GM10266 (cell line): ENCODE results near the gene SMO.

Source experiments
- DNase-seq: peaks from one replicate; pipeline ENCODE4 v3.0.0; 2012; ENCODE audit errors: extremely low spot score
- TF ChIP-seq, protein P1 (sequence below): IDR thresholded peaks from 2 replicates; pipeline ENCODE4 v1.5.1; 2012; ENCODE audit warnings: mild to moderate bottlenecking, low read depth; ENCODE audit not compliant: control insufficient read depth, insufficient read depth; ENCODE audit errors: missing control alignments

Gene SMO

DNA sequence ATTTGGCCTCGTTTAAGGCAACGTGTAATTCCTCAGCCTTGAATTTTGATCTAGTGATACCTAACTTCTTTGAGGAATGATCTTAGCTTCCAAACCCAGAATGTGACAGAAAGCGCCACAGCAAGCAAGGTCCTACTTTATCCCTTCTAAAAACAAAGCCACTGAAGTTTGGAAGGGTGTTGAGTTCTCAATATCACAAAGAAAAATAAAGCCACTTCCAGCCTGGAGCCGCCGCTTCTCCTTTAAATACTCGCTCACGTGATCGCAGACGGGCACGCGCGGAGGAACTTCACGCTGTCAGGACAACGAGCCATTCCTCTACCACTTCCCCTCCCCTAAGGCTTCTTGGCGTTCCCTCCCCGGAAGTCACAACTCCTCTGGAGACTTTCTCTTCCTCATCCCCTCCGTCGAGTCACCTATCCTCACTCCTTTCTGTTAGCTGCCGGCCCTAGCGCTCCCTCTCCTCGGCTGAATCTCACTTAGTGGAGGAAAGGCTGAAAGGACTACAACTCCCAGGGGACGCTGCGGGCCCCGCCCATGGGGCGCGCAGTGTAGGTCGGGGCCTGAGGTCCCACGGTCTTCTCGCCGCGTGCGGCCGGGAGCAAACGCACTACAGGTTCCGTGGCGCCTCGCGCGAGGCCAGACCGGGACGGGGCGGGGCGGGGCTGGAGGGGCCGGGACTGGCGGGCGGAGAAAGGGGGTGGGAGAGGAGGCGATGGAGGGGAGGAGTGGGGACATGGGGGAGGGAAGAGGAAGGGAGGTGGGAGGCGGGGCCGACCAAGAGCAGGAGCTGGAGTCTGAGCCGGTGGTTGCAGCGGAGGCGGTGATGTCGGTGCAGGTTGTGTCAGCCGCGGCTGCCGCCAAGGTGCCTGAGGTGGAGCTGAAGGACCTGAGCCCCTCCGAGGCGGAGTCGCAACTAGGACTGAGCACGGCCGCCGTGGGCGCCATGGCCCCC is 36.1 kb downstream of the SMO start, which contains the start of gene AHCYL2:
TSS of gene AHCYL2 (plus strand) at position 780 of the 955 bp plus-strand sequence.
- TF ChIP-seq, protein P1, sequence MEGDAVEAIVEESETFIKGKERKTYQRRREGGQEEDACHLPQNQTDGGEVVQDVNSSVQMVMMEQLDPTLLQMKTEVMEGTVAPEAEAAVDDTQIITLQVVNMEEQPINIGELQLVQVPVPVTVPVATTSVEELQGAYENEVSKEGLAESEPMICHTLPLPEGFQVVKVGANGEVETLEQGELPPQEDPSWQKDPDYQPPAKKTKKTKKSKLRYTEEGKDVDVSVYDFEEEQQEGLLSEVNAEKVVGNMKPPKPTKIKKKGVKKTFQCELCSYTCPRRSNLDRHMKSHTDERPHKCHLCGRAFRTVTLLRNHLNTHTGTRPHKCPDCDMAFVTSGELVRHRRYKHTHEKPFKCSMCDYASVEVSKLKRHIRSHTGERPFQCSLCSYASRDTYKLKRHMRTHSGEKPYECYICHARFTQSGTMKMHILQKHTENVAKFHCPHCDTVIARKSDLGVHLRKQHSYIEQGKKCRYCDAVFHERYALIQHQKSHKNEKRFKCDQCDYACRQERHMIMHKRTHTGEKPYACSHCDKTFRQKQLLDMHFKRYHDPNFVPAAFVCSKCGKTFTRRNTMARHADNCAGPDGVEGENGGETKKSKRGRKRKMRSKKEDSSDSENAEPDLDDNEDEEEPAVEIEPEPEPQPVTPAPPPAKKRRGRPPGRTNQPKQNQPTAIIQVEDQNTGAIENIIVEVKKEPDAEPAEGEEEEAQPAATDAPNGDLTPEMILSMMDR, result no peak
- peak; percentile 94 for DNase-seq

DNA sequence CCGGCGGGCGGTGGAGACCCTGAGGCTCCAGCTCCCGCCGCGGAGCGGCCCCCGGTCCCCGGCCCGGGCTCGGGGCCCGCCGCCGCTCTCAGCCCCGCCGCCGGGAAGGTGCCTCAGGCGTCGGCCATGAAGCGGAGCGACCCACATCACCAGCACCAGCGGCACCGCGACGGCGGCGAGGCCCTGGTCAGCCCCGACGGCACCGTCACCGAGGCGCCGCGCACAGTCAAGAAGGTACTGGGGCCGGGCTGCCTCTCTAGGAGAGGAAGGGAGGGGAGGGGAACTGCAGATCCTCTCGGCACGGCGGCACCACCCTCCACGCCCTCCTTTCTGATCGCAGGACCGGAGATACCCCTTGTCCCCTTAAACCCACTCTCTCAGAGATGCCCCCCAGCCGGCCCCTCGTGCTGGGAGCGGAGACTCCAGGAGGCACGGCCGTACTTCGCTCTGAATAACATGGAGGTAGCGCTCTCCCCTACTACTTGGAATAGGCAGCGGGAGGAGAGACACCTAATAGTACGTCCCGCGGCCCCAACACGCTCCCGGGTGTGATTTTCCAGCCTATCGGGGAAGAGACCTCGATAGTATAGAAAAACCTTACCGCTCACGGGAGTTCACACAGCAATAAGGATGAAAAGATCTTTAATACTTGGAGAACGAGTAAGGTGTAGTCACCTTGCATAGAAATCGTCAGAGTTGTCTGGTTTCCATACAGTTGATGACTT is 36.9 kb downstream of the SMO start:
- peak; percentile 49 for DNase-seq
- TF ChIP-seq, protein P1, result no peak

DNA sequence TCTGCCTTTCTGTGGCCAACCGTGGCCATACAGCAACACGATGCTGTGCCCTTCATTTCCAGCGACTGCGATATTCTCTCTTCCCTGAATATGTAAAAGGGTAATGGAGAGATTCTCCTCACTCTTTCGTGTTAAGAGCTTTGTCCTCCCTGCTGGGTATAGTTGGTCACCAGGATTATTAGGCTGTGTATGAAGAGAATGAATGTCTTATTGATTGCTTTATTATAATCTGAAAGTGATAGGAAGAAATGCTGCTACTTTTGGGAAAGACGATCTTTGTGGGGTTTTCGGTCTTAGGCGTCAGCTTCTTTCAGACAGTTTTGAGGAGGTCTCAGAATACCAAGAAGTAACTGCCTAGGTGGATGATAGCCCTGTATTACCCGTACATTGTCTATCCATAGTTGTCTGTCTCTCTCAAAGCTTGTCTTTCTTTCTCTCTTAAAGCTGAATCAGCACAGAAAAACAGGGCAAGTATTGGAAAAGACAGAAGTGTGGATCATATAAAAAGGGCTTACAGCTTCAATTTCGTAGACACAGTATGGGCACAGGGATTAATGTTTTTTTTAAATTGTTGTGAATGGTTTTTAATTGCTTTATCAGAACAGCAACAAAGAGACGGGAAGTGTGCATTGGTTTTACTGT is 37.6 kb downstream of the SMO start:
- DNase-seq, result no peak
- TF ChIP-seq, protein P1, result no peak

DNA sequence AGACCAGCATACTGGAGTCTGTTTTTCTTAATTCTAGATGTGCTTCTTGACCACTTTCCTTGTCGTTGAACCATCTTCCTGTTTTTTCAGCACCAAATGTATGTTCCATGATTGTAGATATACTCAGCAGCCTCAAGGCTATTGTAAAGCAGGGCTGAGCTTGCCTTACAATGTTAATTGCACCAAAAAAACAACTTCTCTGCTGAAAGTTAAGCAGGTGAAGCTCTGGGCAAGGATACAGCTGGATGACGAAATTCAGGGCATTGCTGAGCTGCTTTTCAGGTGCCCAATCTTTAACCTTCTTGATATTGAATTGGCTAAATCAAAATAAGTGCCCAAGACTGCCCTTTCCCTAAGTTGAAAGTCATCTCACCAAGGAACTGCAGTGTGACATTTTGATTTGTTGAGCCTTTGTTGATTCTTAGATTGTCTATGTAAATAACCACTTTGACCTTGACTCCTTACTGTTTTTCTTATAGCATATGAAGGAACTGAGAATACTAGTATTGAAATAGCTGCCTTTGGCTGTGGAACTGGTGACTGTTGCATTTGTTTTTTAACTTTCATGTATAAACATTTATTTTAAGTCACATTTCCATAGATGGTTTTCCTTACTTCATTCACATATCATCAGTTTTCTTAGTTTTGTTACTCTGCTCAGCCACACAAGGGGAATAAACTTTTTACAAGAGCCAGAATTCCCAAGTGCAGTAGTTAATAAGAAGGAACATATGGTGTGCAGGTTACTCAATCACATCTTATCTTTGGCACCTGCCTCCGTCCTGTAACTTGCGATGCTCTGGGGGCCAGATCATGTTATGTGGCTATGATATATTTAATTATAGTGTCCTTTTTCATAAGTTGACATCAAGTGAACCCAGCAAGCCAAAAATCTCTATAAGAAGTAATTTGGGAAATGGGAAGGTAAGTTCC is 39.5 kb downstream of the SMO start:
- TF ChIP-seq, protein P1, result no peak
- no peak for DNase-seq

DNA sequence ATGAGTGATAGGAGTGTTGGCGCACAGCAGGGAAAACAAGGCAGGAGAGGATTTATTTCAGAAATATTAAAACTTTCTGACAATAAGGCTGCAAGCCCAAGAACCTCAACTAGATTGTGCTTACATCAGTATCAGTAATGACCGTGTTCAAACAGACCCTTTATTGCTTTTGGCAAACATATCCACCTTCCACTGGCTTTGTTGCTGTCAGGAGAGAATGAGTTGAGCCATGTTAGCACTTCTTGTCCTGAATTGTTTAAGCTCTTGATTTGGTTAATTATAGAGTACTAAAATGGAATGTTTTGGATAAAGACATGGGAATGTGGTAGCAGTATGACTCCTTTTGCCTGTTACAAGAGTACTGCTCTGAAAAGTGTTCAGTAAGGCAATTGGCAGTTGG is 40.2 kb downstream of the SMO start:
- DNase-seq, result no peak
- TF ChIP-seq, protein P1, result no peak

DNA sequence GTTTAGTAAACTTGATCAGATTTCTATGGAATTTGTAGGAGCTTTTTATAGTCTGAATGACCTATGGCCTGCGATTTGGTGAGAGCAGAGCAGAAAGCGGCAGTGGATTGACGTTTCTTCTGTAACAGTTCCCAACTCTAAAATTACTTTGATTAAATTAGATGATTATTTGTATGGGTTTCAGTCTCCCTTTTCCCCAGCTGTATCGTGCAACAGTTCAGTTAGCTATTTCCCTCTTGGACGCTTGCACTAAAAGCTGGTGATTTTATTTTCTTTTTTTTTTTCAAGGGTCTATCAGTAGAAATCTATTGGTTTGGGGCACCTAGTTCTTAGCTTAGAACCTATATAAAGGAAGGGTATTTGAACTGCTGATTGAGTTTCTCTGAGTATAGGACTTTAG is 43.2 kb downstream of the SMO start:
- TF ChIP-seq, protein P1, result no peak
- DNase-seq, result no peak
